ENCODE results near the gene ZCWPW2. TPM values are rescaled to one million over a fixed set of nuclear protein-coding genes. Genes with fewer than 3 reads are reported as not detected.

Gene ZCWPW2
- 0.57 and 0.74 TPM in 2 replicates for total RNA-seq

GRCh38 chr3:28348629-28349468, at the start of gene ZCWPW2, which contains the start of gene AZI2:
Gene ZCWPW2, plus strand, starts transcription at chr3:28348721. Its CDS starts 64,348 bp downstream, at chr3:28413069.
Gene AZI2, minus strand, starts transcription at chr3:28348824. Its CDS starts 8,207 bp downstream, at chr3:28340617.

Other genes with a start within 250 kb of the ZCWPW2 start
- 2.4 and 3.1 TPM in 2 replicates for gene CMC1, start 107.1 kb upstream of the ZCWPW2 start, total RNA-seq
- gene AZI2, start 103 bp downstream of the ZCWPW2 start, total RNA-seq, result 193 and 208 TPM in 2 replicates

Measured in smooth muscle cell of bladder (primary cell).